ENCODE results near the gene JARID2.

DNA sequence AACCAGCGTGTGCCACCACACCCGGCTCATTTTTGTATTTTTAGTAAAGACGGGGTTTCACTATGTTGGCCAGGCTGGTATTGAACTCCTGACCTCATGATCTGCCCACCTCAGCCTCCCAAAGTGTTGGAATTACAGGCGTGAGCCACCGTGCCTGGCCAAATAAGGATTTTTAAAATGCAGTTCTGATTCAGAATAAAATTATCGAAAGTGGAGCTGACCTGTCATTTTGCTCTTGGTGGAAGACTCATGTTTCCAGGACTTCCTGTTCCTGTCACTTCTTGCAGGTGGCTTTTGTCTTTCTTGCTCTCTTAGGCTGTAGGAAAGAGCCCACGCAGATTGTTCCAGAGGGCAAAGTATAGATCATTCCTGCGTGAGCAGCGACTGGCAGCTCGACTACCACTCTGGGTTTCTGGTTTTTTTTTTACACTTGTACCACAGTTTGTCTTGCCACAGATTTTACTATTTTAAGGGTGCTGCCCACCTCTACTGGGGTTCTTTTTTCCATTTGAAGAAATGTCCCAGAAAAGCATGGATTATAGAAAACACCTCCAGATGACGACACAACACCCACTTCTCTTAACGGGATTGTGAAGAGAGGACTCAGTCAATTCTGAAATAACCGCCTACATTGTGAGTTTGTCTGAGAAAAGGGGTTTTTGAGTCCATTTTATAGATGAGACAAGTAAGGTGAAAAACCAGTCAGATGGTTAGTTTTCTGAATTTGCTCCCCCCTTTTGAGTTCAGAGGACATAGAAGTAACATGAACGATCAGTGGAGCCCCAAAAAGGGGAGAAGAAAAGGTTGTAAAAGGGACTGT, 7.5 kb downstream of the JARID2 start:
- TF ChIP-seq SIN3A (IDR thresholded peaks at IDR 0.05; ENCODE audit: borderline replicate concordance, insufficient read depth, low read length) = no peak
- TF ChIP-seq, protein P1, sequence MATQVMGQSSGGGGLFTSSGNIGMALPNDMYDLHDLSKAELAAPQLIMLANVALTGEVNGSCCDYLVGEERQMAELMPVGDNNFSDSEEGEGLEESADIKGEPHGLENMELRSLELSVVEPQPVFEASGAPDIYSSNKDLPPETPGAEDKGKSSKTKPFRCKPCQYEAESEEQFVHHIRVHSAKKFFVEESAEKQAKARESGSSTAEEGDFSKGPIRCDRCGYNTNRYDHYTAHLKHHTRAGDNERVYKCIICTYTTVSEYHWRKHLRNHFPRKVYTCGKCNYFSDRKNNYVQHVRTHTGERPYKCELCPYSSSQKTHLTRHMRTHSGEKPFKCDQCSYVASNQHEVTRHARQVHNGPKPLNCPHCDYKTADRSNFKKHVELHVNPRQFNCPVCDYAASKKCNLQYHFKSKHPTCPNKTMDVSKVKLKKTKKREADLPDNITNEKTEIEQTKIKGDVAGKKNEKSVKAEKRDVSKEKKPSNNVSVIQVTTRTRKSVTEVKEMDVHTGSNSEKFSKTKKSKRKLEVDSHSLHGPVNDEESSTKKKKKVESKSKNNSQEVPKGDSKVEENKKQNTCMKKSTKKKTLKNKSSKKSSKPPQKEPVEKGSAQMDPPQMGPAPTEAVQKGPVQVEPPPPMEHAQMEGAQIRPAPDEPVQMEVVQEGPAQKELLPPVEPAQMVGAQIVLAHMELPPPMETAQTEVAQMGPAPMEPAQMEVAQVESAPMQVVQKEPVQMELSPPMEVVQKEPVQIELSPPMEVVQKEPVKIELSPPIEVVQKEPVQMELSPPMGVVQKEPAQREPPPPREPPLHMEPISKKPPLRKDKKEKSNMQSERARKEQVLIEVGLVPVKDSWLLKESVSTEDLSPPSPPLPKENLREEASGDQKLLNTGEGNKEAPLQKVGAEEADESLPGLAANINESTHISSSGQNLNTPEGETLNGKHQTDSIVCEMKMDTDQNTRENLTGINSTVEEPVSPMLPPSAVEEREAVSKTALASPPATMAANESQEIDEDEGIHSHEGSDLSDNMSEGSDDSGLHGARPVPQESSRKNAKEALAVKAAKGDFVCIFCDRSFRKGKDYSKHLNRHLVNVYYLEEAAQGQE (IDR thresholded peaks at IDR 0.05; ENCODE audit: insufficient read depth in 1 of 2, low read depth in 2 of 2, low read length in 2 of 2) = no peak
- no peak for TF ChIP-seq POLR2AphosphoS5 (IDR thresholded peaks at IDR 0.05; ENCODE audit: low read depth, low read length)
- no peak for TF ChIP-seq TAF1 (IDR thresholded peaks at IDR 0.05; ENCODE audit: borderline replicate concordance, insufficient read depth, low read length)
